Anterior cingulate cortex (tissue), 58 donors: ENCODE measurements around the gene NDUFS3.

Source experiments
- DNase-seq, 58 donors: peaks; one replicate each; lab custom pipeline; 2025; lab: John Stamatoyannopoulos, UW

The NDUFS3 gene

GRCh38 chr11:47620836-47621378 is 42.0 kb downstream of the NDUFS3 start:
- DNase-seq, result no peak

- DNase-seq, result no peak
Observed at GRCh38 chr11:47626234-47626633, 47.4 kb downstream of the NDUFS3 start.

GRCh38 chr11:47628026-47628425 is 49.2 kb downstream of the NDUFS3 start:
- no peak for DNase-seq

- no peak for DNase-seq
Observed at GRCh38 chr11:47631473-47631872, 52.6 kb downstream of the NDUFS3 start.
